ENCODE measurements around the gene CYRIA. TPM values are rescaled to one million over a fixed set of nuclear protein-coding genes. Genes with fewer than 3 reads are reported as not detected.

CYRIA gene
- total RNA-seq, 1 experiment from 2014 or later: 183 TPM

GRCh38 chr2:16645088-16645487, 20.5 kb downstream of the CYRIA start:
- no peak for DNase-seq (ENCODE audit: low spot score)
- TF ChIP-seq EZH2 (IDR thresholded peaks at IDR 0.05; ENCODE audit: borderline replicate concordance, low read depth, low read length, poor library complexity, severe bottlenecking): no peak
- no peak for TF ChIP-seq CTCF (conservative IDR thresholded peaks at IDR 0.05; ENCODE audit: low read depth, low read length)
- no TSS peak for BruUV-seq (replicated peaks)
- intact Hi-C loops (cut with micrococcal nuclease; ENCODE audit: unreplicated experiment): no loop called here
- Histone ChIP-seq H3K27ac (ENCODE audit: low read depth, low read length, poor library complexity, severe bottlenecking) (peak overlapping the region; percentile 85), H3K27me3 (replicated peaks; ENCODE audit: insufficient read depth, low read depth, low read length, poor library complexity) (no peaks in the 10 kb centered on the region), H3K4me3 (ENCODE audit: low read depth, low read length, poor library complexity, severe bottlenecking) (no peak overlapping the region), H3K4me1 (ENCODE audit: insufficient read depth, low read length, poor library complexity, severe bottlenecking) (peaks cover 97% of the 10 kb centered on the region), H3K9me3 (ENCODE audit: low read depth, low read length, poor library complexity, severe bottlenecking) (no peaks in the 10 kb centered on the region), H3K36me3 (ENCODE audit: insufficient read depth, low read length, poor library complexity, severe bottlenecking) (peaks cover 34% of the 10 kb centered on the region)
- ChIA-PET CTCF (no interaction called here), POLR2A (ENCODE audit: low non-redundant PET) (no interaction called here)

DNA sequence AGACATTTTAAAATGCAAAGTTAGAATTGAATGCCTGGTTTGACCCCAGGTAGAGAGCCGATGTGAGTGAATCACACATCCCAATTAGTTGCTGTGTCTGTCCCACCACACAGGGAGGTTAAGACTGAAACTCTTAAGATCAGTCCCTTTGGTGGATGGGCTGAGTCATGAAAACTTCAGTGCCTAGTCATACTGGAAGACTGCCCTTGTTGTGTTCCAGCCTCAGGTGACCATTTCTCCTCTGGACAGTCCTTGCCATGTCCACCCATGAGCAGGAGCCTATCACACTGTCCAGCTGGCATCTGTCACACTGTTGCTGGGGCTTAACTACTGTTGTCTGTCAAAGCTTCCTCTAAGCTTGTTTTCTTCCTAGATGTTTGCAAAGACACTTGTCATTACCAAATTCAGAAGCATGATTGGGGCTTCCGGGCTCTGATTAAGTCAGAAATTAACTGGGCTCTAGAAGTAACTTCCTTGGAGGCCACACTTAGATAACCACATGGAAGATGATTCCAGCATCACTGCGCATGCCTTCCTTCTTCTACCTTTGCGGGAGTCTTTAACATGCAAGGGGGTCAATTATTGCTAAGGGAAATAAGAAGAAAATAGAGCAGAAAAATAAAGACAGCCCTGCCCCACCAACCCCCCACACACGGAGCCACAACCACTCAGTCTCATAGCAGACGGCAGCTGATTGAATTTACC, 21.3 kb downstream of the CYRIA start:
- peaks cover 28% of the 10 kb centered on the region for H3K36me3 ChIP-seq (ENCODE audit: insufficient read depth, low read length, poor library complexity, severe bottlenecking)
- DNase-seq (ENCODE audit: low spot score): peak; percentile 58
- no peak for TF ChIP-seq CTCF (conservative IDR thresholded peaks at IDR 0.05; ENCODE audit: low read depth, low read length)
- no peak for TF ChIP-seq EZH2 (IDR thresholded peaks at IDR 0.05; ENCODE audit: borderline replicate concordance, low read depth, low read length, poor library complexity, severe bottlenecking)
- peaks cover 97% of the 10 kb centered on the region for H3K4me1 ChIP-seq (ENCODE audit: insufficient read depth, low read length, poor library complexity, severe bottlenecking)
- POLR2A ChIA-PET (ENCODE audit: low non-redundant PET): no interaction called here
- peak overlapping the region; percentile 85 for H3K27ac ChIP-seq (ENCODE audit: low read depth, low read length, poor library complexity, severe bottlenecking)
- H3K27me3 ChIP-seq (replicated peaks; ENCODE audit: insufficient read depth, low read depth, low read length, poor library complexity): no peaks in the 10 kb centered on the region
- H3K9me3 ChIP-seq (ENCODE audit: low read depth, low read length, poor library complexity, severe bottlenecking): no peaks in the 10 kb centered on the region
- intact Hi-C loops (cut with micrococcal nuclease; ENCODE audit: unreplicated experiment): no loop called here
- no TSS peak for BruUV-seq (replicated peaks)
- CTCF ChIA-PET: no interaction called here
- H3K4me3 ChIP-seq (ENCODE audit: low read depth, low read length, poor library complexity, severe bottlenecking): no peak overlapping the region

- peaks cover 32% of the 10 kb centered on the region for H3K36me3 ChIP-seq (ENCODE audit: insufficient read depth, low read length, poor library complexity, severe bottlenecking)
- CTCF ChIA-PET: no interaction called here
- peak overlapping the region; percentile 85 for H3K27ac ChIP-seq (ENCODE audit: low read depth, low read length, poor library complexity, severe bottlenecking)
- BruUV-seq (replicated peaks): no TSS peak
- POLR2A ChIA-PET (ENCODE audit: low non-redundant PET): no interaction called here
- no peaks in the 10 kb centered on the region for H3K9me3 ChIP-seq (ENCODE audit: low read depth, low read length, poor library complexity, severe bottlenecking)
- DNase-seq (ENCODE audit: low spot score): peak; percentile 68
- no peaks in the 10 kb centered on the region for H3K27me3 ChIP-seq (replicated peaks; ENCODE audit: insufficient read depth, low read depth, low read length, poor library complexity)
- TF ChIP-seq EZH2 (IDR thresholded peaks at IDR 0.05; ENCODE audit: borderline replicate concordance, low read depth, low read length, poor library complexity, severe bottlenecking): no peak
- TF ChIP-seq CTCF (conservative IDR thresholded peaks at IDR 0.05; ENCODE audit: low read depth, low read length): no peak
- intact Hi-C loops (cut with micrococcal nuclease; ENCODE audit: unreplicated experiment): no loop called here
- peaks cover 97% of the 10 kb centered on the region for H3K4me1 ChIP-seq (ENCODE audit: insufficient read depth, low read length, poor library complexity, severe bottlenecking)
- H3K4me3 ChIP-seq (ENCODE audit: low read depth, low read length, poor library complexity, severe bottlenecking): no peak overlapping the region
Measured at GRCh38 chr2:16643099-16643498, 22.5 kb downstream of the CYRIA start.
